PC-3 (cell line): Measurements from ENCODE around the gene CPS1. TPM values are rescaled to one million over a fixed set of nuclear protein-coding genes. Genes with fewer than 3 reads are reported as not detected.

Experiments
- ATAC-seq: fragments of 200-7000 bp; cut with Tn5 transposase; 2 replicates; pipeline ENCODE4 v1.9.1; 2020; ENCODE audit warnings: mild to moderate bottlenecking, moderate library complexity
- BruUV-seq: library from RNA; stranded (reverse); fragments of 400-500 nt; replicated peaks from 2 replicates; lab custom pipeline; 2021; lab: Mats Ljungman, UMichigan
- CTCF ChIA-PET: fragments of 300-600 bp; sonication (Branson Sonifier 250); formaldehyde crosslinking; loops from one replicate; lab custom pipeline; 2022; ENCODE audit warnings: antibody characterized with exemption; lab: Charles Lee
- POLR2A ChIA-PET: fragments of 300-600 bp; sonication (Branson Sonifier 250); formaldehyde crosslinking; loops from one replicate; lab custom pipeline; 2022; ENCODE audit warnings: antibody characterized with exemption; ENCODE audit not compliant: unreplicated experiment; lab: Charles Lee
- DNase-seq: peaks from one replicate; pipeline ENCODE4 v3.0.0-alpha.2; 2015
- H2AFZ ChIP-seq: fragments of 300-600 bp; sonication (generic); 2 replicates; pipeline ENCODE4 v1.6.0; 2016; ENCODE audit warnings: antibody characterized with exemption, low read length
- H3F3A ChIP-seq: fragments of 300-600 bp; sonication (generic); one replicate; pipeline ENCODE4 v1.6.0; 2017; ENCODE audit warnings: antibody characterized with exemption, low read length, control low read depth, mild to moderate bottlenecking; ENCODE audit not compliant: unreplicated experiment
- H3K27ac ChIP-seq: fragments of 300-600 bp; sonication (generic); 2 replicates; pipeline ENCODE4 v1.5.1; 2016; ENCODE audit warnings: mild to moderate bottlenecking, low read length
- H3K27me3 ChIP-seq: fragments of 300-600 bp; sonication (generic); 2 replicates; pipeline ENCODE4 v1.6.1; 2016; ENCODE audit warnings: low read length, mixed read lengths
- H3K36me3 ChIP-seq: fragments of 300-600 bp; sonication (generic); 2 replicates; pipeline ENCODE4 v1.6.1; 2016; ENCODE audit warnings: low read depth, mixed run types, low read length, mixed read lengths
- H3K4me1 ChIP-seq: fragments of 300-600 bp; sonication (generic); 2 replicates; pipeline ENCODE4 v1.5.1; 2016; ENCODE audit warnings: low read length; ENCODE audit not compliant: insufficient read depth
- H3K4me2 ChIP-seq: fragments of 300-600 bp; sonication (generic); 2 replicates; pipeline ENCODE4 v1.6.0; 2016; ENCODE audit warnings: low read length
- H3K4me3 ChIP-seq: fragments of 300-600 bp; sonication (generic); 2 replicates; pipeline ENCODE4 v1.5.1; 2016; ENCODE audit warnings: mild to moderate bottlenecking, low read length, mixed read lengths
- H3K79me2 ChIP-seq: fragments of 300-600 bp; sonication (generic); 2 replicates; pipeline ENCODE4 v1.6.1; 2017; ENCODE audit warnings: low read length, mixed read lengths
- H3K9ac ChIP-seq: fragments of 300-600 bp; sonication (generic); 2 replicates; pipeline ENCODE4 v1.6.0; 2016; ENCODE audit warnings: mild to moderate bottlenecking, low read length
- H3K9me2 ChIP-seq: fragments of 300-600 bp; sonication (generic); replicated peaks from 2 replicates; pipeline ENCODE4 v1.6.1; 2016; ENCODE audit warnings: mixed run types, low read length, mixed read lengths
- H3K9me3 ChIP-seq: fragments of 300-600 bp; sonication (generic); 2 replicates; pipeline ENCODE4 v1.6.1; 2016; ENCODE audit warnings: low read length, mixed read lengths
- H4K20me1 ChIP-seq: fragments of 300-600 bp; sonication (generic); 2 replicates; pipeline ENCODE4 v1.6.1; 2016; ENCODE audit warnings: low read length, mixed read lengths
- EZH2 ChIP-seq: fragments of 300-600 bp; sonication (generic); IDR thresholded peaks from one replicate; pipeline ENCODE4 v1.6.1; 2017; ENCODE audit warnings: antibody characterized with exemption, mild to moderate bottlenecking, low read length; ENCODE audit not compliant: unreplicated experiment
- EZH2phosphoT487 ChIP-seq: fragments of 300-600 bp; sonication (generic); IDR thresholded peaks from 2 replicates; pipeline ENCODE4 v1.6.1; 2018; ENCODE audit warnings: mild to moderate bottlenecking, antibody characterized with exemption, low read length, borderline replicate concordance
- intact Hi-C: fragments of 100-400 bp; cut with micrococcal nuclease; formaldehyde crosslinking; loops from 2 replicates; pipeline ENCODE4 v1.9.0; 2023
- total RNA-seq: library from RNA; depleted of rRNA; stranded (reverse); fragments of >200 nt; gene quantifications from 2 replicates; pipeline ENCODE4 v1.2.3, GENCODE V29; 2014
- TF ChIP-seq, protein P1 (sequence below): fragments of 300-600 bp; sonication (generic); conservative IDR thresholded peaks from 2 replicates; pipeline ENCODE4 v1.5.1; 2017; ENCODE audit warnings: antibody characterized with exemption, low read depth, mild to moderate bottlenecking, low read length

The CPS1 gene
- total RNA-seq, 1 experiment from 2014 or later: 17.7 TPM

DNA sequence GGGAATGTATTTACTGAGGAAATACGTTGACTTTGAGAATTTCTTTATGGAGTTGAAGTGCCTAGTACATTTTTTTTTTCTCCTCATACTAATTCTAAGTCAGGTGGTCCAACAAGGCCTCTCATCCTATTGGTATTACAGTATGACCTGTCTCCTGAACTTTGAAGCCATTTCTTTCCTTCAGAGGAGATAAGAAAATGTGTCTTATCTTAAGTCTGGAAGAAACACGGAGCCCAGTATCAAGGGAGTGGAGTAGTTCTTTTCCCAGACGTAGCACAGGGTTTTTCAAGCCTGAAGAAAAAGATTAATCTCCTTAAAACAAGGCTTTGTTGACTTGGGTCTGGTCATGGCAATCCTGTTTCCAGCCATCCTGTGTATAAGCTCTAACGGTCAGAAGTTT lies 11.6 kb upstream of the CPS1 start:
- H3K9me3 ChIP-seq: no peaks in the 10 kb centered on the region
- H3K4me3 ChIP-seq: no peak overlapping the region
- CTCF ChIA-PET: no interaction called here
- DNase-seq (no peak), ATAC-seq (no peak)
- H3K27me3 ChIP-seq: no peaks in the 10 kb centered on the region
- no peak overlapping the region for H2AFZ ChIP-seq
- no peak overlapping the region for H3K4me2 ChIP-seq
- H3K79me2 ChIP-seq: no peaks in the 10 kb centered on the region
- H4K20me1 ChIP-seq: no peaks in the 10 kb centered on the region
- H3F3A ChIP-seq: no peaks in the 10 kb centered on the region
- no peaks in the 10 kb centered on the region for H3K4me1 ChIP-seq
- no peak overlapping the region for H3K27ac ChIP-seq
- H3K9ac ChIP-seq: no peak overlapping the region
- BruUV-seq: no TSS peak
- no peaks in the 10 kb centered on the region for H3K36me3 ChIP-seq
- intact Hi-C loops: no loop called here
- POLR2A ChIA-PET: no interaction called here
- no peaks in the 10 kb centered on the region for H3K9me2 ChIP-seq
- TF ChIP-seq, protein P1, sequence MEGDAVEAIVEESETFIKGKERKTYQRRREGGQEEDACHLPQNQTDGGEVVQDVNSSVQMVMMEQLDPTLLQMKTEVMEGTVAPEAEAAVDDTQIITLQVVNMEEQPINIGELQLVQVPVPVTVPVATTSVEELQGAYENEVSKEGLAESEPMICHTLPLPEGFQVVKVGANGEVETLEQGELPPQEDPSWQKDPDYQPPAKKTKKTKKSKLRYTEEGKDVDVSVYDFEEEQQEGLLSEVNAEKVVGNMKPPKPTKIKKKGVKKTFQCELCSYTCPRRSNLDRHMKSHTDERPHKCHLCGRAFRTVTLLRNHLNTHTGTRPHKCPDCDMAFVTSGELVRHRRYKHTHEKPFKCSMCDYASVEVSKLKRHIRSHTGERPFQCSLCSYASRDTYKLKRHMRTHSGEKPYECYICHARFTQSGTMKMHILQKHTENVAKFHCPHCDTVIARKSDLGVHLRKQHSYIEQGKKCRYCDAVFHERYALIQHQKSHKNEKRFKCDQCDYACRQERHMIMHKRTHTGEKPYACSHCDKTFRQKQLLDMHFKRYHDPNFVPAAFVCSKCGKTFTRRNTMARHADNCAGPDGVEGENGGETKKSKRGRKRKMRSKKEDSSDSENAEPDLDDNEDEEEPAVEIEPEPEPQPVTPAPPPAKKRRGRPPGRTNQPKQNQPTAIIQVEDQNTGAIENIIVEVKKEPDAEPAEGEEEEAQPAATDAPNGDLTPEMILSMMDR: no peak
- TF ChIP-seq EZH2 (no peak), EZH2phosphoT487 (no peak)

DNA sequence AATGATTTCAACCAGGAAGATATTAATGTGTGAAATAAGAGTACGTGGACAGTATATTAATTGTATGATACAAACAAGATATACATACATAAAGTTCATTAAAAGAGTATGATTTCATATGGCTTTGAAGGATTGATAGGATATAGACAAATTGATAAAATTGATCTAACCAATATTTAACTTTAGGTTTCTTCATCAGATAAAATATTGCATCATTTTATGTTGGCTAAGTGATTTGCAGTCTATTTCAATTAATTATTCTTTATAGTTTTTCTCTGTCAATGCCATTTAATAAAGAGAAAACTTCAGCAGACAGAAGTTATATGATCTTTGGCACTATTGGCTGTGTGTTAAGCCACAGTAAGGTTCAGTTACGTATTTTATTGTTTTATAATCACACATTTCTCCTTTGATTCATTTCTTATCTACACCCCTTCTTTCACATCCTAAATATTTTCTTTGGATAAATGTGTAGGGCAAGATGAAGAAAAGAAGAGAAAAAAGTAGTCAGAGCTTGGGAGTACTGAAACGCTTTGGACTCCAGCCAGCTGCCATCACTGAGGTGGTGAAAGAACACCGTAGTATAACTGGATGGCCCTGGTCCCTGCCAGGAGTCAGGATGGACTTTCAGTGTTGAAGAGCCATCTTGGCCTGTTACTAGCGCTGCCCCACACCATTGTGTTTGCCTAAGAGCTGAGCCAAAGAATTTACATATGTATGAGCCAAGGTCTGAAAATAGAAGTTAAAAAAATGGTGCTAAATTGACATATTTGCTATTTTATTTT lies 9.8 kb upstream of the CPS1 start:
- Histone ChIP-seq H3K79me2 (no peaks in the 10 kb centered on the region), H3K4me1 (no peaks in the 10 kb centered on the region), H3K27me3 (no peaks in the 10 kb centered on the region), H3K9me3 (no peaks in the 10 kb centered on the region), H3K36me3 (no peaks in the 10 kb centered on the region), H3K4me2 (no peak overlapping the region), H3K9ac (no peak overlapping the region), H3K27ac (no peak overlapping the region), H3K4me3 (no peak overlapping the region), H4K20me1 (no peaks in the 10 kb centered on the region), H3K9me2 (no peaks in the 10 kb centered on the region), H2AFZ (no peak overlapping the region), H3F3A (no peaks in the 10 kb centered on the region)
- intact Hi-C loops: no loop called here
- ChIA-PET POLR2A (no interaction called here), CTCF (no interaction called here)
- TF ChIP-seq EZH2phosphoT487 (no peak), EZH2 (no peak)
- TF ChIP-seq, protein P1: no peak
- no peak for DNase-seq
- no peak for ATAC-seq
- BruUV-seq: no TSS peak

DNA sequence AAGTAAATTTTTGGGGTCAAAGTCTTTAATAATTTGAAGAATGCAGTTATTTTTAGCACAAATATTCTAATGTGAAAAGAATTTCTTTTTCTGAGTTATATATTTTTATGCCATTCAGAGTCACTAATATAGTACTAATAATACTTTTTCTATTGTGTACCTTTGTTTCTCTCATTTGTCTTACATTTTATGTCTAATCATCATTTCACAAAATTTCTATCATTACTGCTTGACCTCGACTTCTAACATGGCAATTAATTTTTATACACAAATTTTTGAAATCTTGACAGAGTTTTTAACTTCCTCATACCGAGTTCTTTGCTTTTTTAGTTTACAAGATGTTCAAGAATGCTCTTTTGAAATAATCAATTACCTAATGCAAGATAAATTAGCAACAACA lies 8.4 kb upstream of the CPS1 start:
- intact Hi-C loops: no loop called here
- H3F3A ChIP-seq: no peaks in the 10 kb centered on the region
- no peak for ATAC-seq
- no peak overlapping the region for H3K9ac ChIP-seq
- H3K27ac ChIP-seq: no peak overlapping the region
- ChIA-PET CTCF (no interaction called here), POLR2A (no interaction called here)
- H4K20me1 ChIP-seq: no peaks in the 10 kb centered on the region
- no TSS peak for BruUV-seq
- H3K36me3 ChIP-seq: no peaks in the 10 kb centered on the region
- H3K9me3 ChIP-seq: no peaks in the 10 kb centered on the region
- no peaks in the 10 kb centered on the region for H3K9me2 ChIP-seq
- no peaks in the 10 kb centered on the region for H3K4me1 ChIP-seq
- H3K4me3 ChIP-seq: no peak overlapping the region
- TF ChIP-seq EZH2phosphoT487: no peak
- TF ChIP-seq, protein P1: no peak
- TF ChIP-seq EZH2: no peak
- H3K27me3 ChIP-seq: no peaks in the 10 kb centered on the region
- H3K4me2 ChIP-seq: no peak overlapping the region
- H3K79me2 ChIP-seq: no peaks in the 10 kb centered on the region
- no peak overlapping the region for H2AFZ ChIP-seq
- no peak for DNase-seq
